T-helper 2 cell treated with Interferon-gamma antibody and Interleukin-4, amounts not matched to agents 5 μg/mL and 100 μg/mL, for 36 hours (primary cell): ENCODE results near the gene RGSL1.
A peak's percentile ranks its signal among the peaks of the same experiment; 100 is the strongest.

Experiments used
- DNase-seq: peaks from one replicate; pipeline ENCODE4 v3.0.0; 2021; ENCODE audit warnings: low spot score
- H3K27ac Mint-ChIP-seq: one replicate; pipeline ENCODE4 v1.8.0; 2021; ENCODE audit warnings: mild to moderate bottlenecking, mixed read lengths
- H3K27me3 Mint-ChIP-seq: one replicate; pipeline ENCODE4 v1.8.0; 2021; ENCODE audit warnings: low read depth, mixed read lengths
- H3K36me3 Mint-ChIP-seq: one replicate; pipeline ENCODE4 v1.8.0; 2021; ENCODE audit warnings: low read depth, mixed read lengths
- H3K4me1 Mint-ChIP-seq: one replicate; pipeline ENCODE4 v1.8.0; 2021; ENCODE audit warnings: low read depth, mixed read lengths
- H3K4me3 Mint-ChIP-seq: one replicate; pipeline ENCODE4 v1.8.0; 2022; ENCODE audit warnings: mild to moderate bottlenecking, moderate library complexity, mixed read lengths
- H3K9me3 Mint-ChIP-seq: one replicate; pipeline ENCODE4 v1.8.0; 2021; ENCODE audit warnings: mixed read lengths

The RGSL1 gene

DNA sequence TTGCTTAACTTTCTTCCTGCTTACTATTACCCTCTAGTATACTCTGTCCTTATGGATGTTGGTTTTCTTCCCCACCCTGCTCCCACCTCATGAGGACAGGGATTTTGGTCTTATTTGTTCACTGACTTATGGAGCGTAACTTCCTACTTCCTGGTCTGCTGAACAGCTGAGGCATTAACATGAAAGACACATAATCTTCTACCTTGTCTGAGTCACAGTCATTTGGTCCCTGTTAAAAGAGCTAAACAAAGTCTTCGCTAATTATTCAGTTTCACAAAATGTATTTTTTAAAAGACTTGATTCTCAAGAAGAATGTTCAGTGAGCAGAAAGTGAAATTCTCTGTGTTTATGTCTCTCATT, 120.6 kb downstream of the RGSL1 start:
- Mint-ChIP-seq H3K27ac (no peak overlapping the region), H3K27me3 (peaks cover 2% of the 10 kb centered on the region), H3K4me3 (no peak overlapping the region), H3K9me3 (no peaks in the 10 kb centered on the region), H3K4me1 (no peaks in the 10 kb centered on the region), H3K36me3 (peaks cover 3% of the 10 kb centered on the region)
- no peak for DNase-seq

DNA sequence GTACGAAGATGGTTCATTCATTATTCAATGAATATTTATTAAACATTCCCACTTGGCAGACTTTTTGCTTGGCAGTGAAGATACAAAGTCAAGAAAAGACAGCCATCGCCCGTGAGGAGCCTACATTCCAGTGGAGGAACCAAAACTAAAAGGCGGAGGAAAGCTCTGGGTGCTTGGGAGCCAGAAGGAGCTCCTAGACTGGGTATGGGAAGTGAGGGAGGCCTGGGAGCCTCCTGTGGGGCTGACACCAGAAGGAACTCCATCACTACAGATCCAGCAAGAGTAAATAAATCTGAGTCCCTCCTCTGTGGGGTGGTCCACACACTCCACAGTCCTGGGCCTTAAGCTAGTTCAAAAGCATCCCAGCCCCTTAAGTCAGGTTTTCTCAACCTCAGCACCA, 124.2 kb downstream of the RGSL1 start:
- Mint-ChIP-seq H3K27me3 (no peaks in the 10 kb centered on the region), H3K36me3 (peaks cover 21% of the 10 kb centered on the region), H3K9me3 (no peaks in the 10 kb centered on the region), H3K27ac (no peak overlapping the region), H3K4me1 (no peaks in the 10 kb centered on the region), H3K4me3 (no peak overlapping the region)
- DNase-seq = no peak

DNA sequence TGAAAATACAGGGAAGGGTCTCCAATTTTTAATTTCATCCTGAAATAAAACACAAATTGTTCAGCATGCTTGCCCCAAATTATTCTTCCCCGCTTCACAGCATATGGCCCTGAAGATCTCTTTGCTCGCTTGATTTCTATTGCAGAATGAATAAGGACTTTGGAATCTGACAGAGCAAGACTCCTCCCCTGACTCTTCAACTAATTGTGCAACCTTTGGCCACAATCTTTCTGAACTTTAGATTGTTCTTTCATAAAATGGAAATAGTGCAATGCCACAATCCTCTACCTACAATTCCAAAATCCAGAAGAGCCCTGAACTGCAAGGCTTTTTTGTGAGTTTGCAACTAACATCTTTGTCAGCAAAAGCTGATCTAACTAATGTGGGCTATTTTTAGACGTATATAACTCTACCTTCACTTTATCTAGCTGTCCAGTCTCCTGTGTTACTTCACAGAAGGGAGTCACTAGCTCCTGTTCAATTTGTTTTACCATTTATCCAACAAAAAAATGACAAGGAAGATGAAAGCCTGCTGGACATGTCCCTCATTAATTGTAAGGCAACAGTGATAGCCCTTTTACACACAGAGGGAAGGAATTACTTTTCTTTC, 125.7 kb downstream of the RGSL1 start:
- H3K36me3 Mint-ChIP-seq = peaks cover 33% of the 10 kb centered on the region
- H3K27me3 Mint-ChIP-seq = no peaks in the 10 kb centered on the region
- H3K4me3 Mint-ChIP-seq = no peak overlapping the region
- no peaks in the 10 kb centered on the region for H3K9me3 Mint-ChIP-seq
- no peak for DNase-seq
- no peaks in the 10 kb centered on the region for H3K4me1 Mint-ChIP-seq
- no peak overlapping the region for H3K27ac Mint-ChIP-seq

DNA sequence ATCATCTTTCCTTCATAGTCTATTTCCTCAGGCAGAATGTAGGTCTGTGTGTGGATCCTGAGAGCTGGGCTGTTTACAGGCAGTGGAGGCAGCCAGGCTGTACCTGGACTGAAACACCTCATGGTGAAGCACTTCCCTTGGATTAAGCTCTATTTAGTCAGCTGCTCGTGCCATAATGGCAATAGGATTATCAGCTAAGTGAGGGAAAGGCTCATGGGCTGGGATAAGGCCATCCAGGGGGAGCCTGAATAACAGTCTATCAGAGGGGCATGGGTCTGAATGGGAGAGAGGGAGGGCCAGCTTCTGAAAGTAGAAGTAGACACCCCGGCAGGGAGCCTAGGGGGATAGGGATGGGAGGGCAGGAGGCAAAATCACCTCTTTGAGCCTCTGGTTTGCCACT, 130.8 kb downstream of the RGSL1 start:
- H3K36me3 Mint-ChIP-seq = peaks cover 43% of the 10 kb centered on the region
- no peaks in the 10 kb centered on the region for H3K27me3 Mint-ChIP-seq
- H3K9me3 Mint-ChIP-seq = no peaks in the 10 kb centered on the region
- H3K4me1 Mint-ChIP-seq = peaks cover 2% of the 10 kb centered on the region
- no peak overlapping the region for H3K4me3 Mint-ChIP-seq
- no peak for DNase-seq
- H3K27ac Mint-ChIP-seq = no peak overlapping the region

DNA sequence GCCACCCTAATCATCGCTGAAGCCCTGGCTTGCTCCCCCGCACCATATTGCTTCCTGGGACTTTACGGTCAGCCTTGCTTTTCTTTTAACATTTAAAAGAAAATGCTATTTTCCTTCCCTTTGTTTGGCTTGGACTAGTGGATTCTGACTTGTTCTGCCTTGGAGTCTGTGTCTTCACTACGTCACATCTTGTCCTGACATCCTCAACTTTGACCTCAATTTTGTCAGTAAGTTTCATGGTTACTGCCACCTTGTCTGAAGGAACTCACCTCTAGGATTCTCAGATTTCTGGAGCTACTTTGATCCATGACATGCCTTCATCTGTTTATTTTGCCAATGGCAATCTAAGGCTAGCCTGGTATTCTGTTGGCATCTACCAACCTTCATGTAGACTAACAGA, 134.8 kb downstream of the RGSL1 start:
- Mint-ChIP-seq H3K4me3 (no peak overlapping the region), H3K27ac (no peak overlapping the region), H3K36me3 (peaks cover 32% of the 10 kb centered on the region), H3K4me1 (peaks cover 22% of the 10 kb centered on the region), H3K9me3 (no peaks in the 10 kb centered on the region), H3K27me3 (no peaks in the 10 kb centered on the region)
- DNase-seq = no peak

DNA sequence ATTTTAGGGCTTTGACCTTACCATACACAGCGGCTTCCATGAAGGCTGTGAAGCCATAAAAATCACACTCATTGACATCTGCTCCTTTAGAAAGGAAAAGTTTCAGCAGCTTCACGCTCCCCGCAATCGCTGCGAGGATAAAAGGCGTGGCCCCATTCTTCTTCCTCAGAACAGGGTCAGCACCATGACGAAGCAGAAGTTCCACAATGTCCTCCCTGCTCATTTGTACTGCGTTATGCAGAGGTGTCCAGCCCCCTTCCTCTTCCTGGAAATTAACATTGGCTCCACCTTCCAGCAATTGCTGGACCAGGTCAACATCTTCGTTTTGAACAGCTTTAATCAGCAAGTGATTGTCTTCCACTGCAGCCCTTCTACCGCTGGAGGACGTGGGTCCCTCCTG, 136.4 kb downstream of the RGSL1 start:
- DNase-seq = no peak
- no peaks in the 10 kb centered on the region for H3K27me3 Mint-ChIP-seq
- no peaks in the 10 kb centered on the region for H3K9me3 Mint-ChIP-seq
- peaks cover 20% of the 10 kb centered on the region for H3K36me3 Mint-ChIP-seq
- no peak overlapping the region for H3K4me3 Mint-ChIP-seq
- peaks cover 23% of the 10 kb centered on the region for H3K4me1 Mint-ChIP-seq
- H3K27ac Mint-ChIP-seq = no peak overlapping the region

DNA sequence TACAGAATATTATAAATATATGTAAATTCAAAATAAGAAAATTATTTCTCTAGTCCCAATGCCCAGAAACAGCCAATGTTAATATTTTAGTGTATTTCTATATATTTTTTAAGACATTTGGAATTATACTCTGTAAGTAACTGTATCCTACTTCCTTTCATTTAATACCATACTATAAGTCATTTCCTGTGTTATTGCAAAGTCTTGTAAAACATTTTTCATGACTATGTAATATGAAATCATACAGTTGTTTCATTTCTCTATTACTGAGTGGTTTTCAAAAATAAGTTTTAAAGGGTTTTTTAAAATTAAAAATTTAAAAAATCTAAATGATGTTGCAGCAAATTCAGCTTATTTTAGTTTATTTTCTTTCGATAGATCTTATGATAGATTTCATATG, 137.1 kb downstream of the RGSL1 start:
- peaks cover 20% of the 10 kb centered on the region for H3K36me3 Mint-ChIP-seq
- H3K27me3 Mint-ChIP-seq = peaks cover 5% of the 10 kb centered on the region
- no peaks in the 10 kb centered on the region for H3K9me3 Mint-ChIP-seq
- H3K4me1 Mint-ChIP-seq = peaks cover 23% of the 10 kb centered on the region
- H3K27ac Mint-ChIP-seq = no peak overlapping the region
- DNase-seq = no peak
- no peak overlapping the region for H3K4me3 Mint-ChIP-seq

DNA sequence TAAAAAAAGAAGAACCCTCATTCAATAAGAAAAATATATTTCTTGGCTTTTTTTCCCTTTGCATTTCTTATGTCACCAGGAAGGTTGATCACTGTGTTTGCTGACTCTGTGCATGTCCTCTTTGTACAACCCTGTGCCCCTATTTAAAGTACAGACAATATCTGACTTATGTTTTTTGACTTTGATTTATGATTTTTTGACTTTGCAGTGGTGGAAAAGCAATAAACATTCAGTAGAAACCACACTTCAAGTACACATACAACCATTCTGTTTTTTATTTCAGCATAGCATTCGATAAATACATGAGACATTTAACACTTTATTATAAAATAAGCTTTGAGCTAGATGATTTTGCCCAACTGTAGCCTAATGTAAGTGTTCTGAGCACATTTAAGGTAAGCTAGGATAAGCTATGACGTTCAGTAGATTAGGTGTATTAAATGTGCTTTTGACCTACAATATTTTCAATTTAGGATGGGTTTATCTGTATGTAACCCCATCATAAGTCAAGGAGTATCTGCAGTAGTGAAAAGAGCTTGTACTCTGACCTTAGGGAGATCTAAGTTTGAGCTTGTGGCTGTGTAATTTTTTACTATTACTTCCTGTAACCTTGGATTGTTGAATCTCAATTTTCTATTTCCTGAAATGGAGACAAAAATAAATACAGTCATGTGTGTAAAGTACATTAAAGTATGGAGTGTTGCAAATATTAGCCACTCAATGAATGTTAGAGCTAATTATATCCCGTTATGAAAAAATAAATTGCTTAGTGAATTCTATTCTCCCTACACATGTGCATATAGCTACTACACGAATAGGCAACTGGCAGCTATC, 137.9 kb downstream of the RGSL1 start:
- Mint-ChIP-seq H3K4me3 (peak overlapping the region; percentile 94), H3K9me3 (no peaks in the 10 kb centered on the region), H3K4me1 (peaks cover 23% of the 10 kb centered on the region), H3K27ac (peak overlapping the region; percentile 99), H3K36me3 (peaks cover 18% of the 10 kb centered on the region), H3K27me3 (peaks cover 6% of the 10 kb centered on the region)
- no peak for DNase-seq

DNA sequence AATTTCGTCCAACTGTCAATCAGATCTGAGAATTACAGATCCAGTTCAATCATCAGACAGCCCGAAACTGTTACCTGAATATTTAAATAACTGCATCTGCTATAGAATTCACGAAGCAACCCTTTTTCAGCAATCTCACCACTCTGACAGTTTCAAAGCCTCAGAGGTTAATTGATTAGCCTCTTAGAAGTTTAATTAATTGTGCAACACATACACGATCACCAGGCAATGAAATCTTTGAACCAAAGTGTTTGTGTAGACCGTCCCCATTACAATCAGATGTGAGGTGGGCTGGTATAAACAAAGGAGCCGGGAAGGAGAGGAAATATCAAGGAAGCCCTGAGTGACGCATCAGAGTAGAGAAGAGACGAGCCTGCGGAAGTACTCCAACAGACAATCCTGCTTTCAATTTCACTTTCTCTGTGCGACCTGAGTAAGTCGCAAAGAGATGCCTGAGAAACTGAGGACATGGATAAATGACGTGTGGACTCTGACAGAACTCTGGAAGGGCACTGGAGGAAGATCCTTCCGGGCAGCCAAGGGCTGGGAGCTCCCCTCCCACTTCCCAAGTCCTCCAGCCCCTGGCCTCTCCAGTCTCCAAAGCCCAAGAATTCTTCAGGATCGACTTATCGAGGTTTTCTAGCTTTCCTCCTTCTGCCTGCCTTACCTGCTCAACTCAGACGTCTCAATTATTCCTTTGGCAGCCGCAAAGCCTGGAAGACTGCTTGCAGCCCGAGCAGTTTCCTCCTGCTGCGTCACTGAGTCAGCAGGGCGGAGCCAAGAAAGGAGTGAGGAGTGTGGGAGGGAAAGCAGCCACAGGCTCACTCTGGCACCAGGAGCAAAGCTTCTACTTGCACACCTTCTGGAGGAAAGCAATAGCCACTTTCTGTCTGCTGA, 138.8 kb downstream of the RGSL1 start, which contains the start of gene RNASEL:
Gene RNASEL, minus strand, starts transcription at position 757 of the 897 bp plus-strand sequence. CDS start 2,450 bp downstream, outside the sequence.
- peaks cover 13% of the 10 kb centered on the region for H3K36me3 Mint-ChIP-seq
- peak; percentile 40 for DNase-seq
- no peaks in the 10 kb centered on the region for H3K9me3 Mint-ChIP-seq
- H3K4me1 Mint-ChIP-seq = peaks cover 23% of the 10 kb centered on the region
- H3K27me3 Mint-ChIP-seq = peaks cover 13% of the 10 kb centered on the region
- H3K4me3 Mint-ChIP-seq = peak within 1 kb of the TSS; percentile 94
- H3K27ac Mint-ChIP-seq = peak within 1 kb of the TSS; percentile 99

DNA sequence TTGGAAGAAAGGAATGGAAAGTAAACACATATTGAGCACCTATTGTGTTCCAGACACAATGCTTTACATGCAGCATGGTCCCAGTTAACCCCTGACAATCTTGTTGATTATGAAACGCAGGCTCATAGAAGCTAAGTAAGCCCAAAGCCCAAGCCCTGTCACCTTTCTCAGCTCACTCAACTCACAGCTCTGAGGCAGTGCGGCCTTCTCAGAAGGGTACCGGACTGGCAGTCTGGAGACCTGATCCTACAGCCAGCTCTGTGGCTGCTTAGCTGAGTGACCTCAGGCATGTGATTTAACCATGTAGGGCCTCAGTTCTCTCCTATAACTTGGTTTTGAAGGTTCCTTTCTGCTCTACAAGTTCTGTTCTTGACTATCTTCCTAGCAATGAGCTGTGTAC, 139.6 kb downstream of the RGSL1 start:
- Mint-ChIP-seq H3K4me1 (peaks cover 23% of the 10 kb centered on the region), H3K9me3 (no peaks in the 10 kb centered on the region), H3K4me3 (peak overlapping the region; percentile 94), H3K36me3 (peaks cover 9% of the 10 kb centered on the region), H3K27ac (peak overlapping the region; percentile 99), H3K27me3 (peaks cover 16% of the 10 kb centered on the region)
- DNase-seq = no peak

DNA sequence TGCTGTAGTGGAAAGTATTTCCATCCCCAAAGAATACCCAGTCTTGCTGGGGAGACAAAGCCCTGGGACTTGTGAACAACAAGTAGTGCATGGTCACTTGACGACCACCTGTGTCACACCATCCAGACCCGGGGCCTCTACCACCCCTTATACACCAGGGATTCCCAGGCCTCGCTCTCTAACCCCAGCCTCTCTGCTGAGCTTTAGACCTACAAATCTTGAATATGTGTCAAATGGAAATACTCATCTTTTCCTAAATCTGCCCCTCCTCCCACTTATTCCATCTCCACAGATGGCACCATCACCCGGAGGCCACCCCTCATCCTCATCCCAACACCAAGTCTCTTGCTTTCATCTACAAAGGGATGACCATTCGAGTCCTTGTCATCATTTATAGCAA, 140.0 kb downstream of the RGSL1 start:
- Mint-ChIP-seq H3K9me3 (no peaks in the 10 kb centered on the region), H3K4me1 (peaks cover 23% of the 10 kb centered on the region), H3K4me3 (peak overlapping the region; percentile 94), H3K36me3 (peaks cover 9% of the 10 kb centered on the region), H3K27ac (peak overlapping the region; percentile 81), H3K27me3 (peaks cover 16% of the 10 kb centered on the region)
- no peak for DNase-seq

DNA sequence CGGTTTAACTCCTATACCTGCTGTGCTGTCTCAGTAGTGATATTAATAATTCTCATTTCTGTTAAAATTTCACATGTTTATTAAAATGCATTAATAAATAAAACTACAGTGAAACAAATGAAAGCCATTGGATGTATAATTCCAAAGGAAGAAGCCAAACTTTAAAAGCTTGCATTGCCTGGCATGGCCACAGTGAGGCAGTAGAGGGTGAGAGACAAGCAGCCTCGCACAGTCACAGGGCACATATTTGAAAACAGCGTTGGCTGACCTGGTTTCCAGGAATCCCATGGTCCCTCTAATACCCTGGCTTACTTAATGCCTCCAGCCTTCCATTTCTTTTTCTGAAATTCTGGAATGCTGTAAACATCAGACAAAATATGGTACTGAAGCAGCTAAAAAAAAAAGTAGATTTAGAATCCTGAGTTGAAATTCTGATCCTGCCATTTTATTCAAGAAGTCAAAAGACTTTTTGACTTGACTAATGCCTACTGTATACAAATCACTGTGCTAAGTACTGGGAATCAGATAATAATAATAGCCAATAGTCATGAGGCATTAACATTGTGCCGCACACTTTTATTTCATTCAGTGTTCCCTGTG, 145.8 kb downstream of the RGSL1 start:
- peaks cover 13% of the 10 kb centered on the region for H3K36me3 Mint-ChIP-seq
- H3K4me3 Mint-ChIP-seq = no peak overlapping the region
- H3K27me3 Mint-ChIP-seq = peaks cover 16% of the 10 kb centered on the region
- DNase-seq = peak; percentile 41
- peaks cover 7% of the 10 kb centered on the region for H3K4me1 Mint-ChIP-seq
- no peaks in the 10 kb centered on the region for H3K9me3 Mint-ChIP-seq
- H3K27ac Mint-ChIP-seq = no peak overlapping the region

DNA sequence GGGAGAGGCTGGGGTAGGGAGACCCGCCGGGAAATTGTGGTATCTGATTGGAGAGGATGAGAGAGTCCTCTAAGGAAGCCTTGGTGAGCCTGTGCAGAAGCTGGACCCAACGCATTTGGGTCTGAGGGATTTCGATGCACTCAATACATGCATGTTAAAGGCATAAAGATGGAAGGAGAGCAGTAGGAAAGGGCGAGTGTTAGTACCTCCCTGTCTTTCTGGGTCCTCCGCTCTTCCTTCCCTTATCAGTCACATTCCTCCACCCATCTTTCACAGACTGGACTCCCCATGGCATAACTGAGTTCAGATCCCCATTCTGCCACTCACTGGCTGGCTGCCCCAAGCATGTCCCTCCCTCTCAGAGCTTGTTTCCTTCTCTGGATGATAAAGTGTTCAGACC, 147.0 kb downstream of the RGSL1 start:
- H3K4me1 Mint-ChIP-seq = peaks cover 7% of the 10 kb centered on the region
- no peaks in the 10 kb centered on the region for H3K9me3 Mint-ChIP-seq
- DNase-seq = no peak
- no peak overlapping the region for H3K27ac Mint-ChIP-seq
- peaks cover 13% of the 10 kb centered on the region for H3K36me3 Mint-ChIP-seq
- no peak overlapping the region for H3K4me3 Mint-ChIP-seq
- H3K27me3 Mint-ChIP-seq = peaks cover 13% of the 10 kb centered on the region
